ENCODE measurements around the gene MOB1A.
"Not testable (repeated sequence)": the region's sequence is repeated elsewhere in the genome, so short reads cannot be mapped to it uniquely, and the experiment has no call there.

The MOB1A gene

DNA sequence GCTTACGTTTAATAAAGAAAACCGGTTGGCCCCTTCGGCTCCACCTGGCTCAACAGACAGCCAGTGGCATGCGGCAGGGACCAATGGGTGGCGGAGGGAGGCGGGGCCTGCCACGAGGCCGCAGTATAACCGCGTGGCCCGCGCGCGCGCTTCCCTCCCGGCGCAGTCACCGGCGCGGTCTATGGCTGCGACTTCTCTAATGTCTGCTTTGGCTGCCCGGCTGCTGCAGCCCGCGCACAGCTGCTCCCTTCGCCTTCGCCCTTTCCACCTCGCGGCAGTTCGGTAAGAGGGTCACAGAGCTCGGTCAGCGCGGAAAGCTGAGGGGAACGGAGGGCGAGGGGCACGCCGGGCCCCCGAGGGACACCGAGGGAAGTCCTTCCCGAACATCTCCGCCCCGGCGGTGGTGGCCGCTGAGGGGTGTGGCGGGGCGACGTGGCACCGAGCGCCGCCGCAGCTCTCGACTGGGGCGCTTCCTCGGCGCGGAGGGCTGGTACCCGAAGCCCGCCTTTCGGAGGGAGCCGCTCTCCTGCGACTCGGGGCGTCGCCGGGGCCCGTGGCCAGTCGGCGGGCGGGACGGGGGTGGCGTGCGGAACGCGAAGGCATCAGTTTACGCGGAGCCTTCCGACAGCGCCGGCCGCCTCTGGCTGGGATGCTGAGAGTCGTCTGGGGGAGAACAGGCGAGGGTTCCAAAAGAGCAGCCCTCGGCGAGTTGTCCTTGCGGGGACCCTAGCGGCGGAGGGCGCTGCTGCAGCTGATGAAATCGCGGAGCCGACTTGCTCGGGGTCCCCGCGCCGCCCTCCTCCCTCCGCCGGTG, 20.0 kb upstream of the MOB1A start, which contains the start of gene MTHFD2:
TSS of gene MTHFD2 (plus strand) at position 155 of the 814 bp plus-strand sequence. CDS start at position 182, 27 bp downstream.
- DNase-seq: peak; percentile 94

DNA sequence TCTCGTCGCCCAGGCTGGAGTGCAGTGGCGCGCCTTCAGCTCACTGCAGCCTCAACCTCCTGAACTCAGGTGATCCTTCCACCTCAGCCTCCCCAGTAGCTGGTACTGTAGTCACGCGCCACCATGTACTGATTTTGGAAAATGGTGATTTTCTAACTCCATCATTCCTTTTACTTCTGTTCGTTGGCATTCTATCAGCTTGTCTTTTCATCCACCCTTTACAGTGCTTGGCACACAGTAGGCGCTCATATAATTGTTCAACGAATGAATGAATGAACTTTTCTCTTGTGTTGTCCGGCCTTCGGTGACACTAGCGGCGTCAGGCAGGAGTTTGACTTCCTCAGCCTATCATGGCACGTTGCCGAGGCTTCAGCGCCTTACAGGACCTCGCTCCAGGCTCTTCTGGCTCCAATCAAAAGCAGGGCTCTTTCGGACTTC, 19.4 kb upstream of the MOB1A start:
- no peak for DNase-seq

DNA sequence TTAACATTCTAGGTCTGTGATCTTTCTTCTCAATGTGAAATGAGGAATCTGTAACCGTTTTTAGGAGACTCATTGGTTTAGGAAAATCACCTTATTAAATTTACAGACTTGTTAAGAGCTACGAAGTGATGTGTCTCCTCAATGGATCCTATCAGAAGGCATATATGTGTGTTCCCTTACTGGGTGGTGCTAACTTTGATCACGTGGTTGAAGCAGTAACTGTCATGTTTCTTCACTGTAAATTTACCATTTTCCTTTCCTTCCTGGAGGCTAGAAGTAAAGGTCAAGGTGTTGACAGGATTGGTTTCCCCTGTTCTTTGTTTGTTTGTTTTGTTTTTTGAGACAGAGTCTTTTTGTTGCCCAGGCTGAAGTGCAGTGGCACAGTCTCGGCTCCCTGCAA, 18.4 kb upstream of the MOB1A start:
- DNase-seq: no peak

DNA sequence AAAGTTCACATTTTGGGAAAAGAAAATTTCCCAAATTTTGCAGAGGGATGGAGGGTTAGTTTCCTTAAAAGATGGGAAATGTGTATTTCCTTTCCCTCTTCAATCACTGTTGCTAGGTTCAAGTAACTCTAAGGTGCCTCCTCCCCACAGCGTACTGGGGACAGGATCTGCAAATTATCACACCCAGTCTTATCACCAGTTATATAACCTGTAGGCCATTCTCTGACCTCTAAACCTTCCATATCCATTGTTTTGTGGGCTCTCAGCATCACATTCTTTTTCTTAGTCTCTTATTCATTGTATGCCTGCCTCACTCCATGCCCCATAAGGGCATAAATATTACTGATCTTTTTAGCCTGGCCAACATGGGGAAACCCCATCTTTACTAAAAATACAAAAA, 16.1 kb upstream of the MOB1A start:
- no peak for DNase-seq

DNA sequence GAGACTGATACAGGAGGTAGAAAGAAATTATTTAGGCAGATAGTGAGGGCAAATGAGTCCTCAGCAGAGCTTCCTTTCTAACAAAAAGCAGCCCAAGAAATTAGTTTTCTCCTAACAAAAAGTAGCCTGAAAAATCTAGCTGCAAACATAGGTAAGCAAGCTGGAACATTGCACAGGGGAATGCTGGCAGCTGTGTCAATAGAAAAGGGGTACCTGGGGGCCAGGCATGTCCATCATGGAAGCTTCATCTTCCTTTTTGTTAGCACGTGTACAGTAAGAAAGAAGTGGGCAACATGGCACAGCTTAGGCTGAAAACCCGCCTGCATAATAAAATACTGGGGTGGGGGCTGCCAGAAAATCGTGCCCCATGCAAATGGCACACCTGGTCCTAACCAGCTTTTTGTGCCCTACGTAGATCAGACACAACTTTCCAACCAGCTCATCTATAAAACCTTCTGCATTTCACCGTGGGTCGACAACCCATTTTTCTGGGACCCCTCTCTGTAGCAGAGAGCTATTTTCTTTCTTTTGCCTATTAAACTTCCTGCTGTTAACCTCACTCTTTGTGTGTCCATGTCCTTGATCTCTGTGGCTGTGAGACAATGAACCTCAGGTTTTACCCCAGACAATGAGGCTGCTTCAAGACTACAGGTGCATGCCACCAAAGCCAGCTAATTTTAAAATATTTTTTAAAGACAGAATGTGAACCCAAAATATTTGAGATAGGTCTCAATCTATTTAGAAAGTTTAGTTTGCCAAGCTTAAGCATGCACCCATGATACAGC, 13.1 kb upstream of the MOB1A start:
- no peak for DNase-seq

DNA sequence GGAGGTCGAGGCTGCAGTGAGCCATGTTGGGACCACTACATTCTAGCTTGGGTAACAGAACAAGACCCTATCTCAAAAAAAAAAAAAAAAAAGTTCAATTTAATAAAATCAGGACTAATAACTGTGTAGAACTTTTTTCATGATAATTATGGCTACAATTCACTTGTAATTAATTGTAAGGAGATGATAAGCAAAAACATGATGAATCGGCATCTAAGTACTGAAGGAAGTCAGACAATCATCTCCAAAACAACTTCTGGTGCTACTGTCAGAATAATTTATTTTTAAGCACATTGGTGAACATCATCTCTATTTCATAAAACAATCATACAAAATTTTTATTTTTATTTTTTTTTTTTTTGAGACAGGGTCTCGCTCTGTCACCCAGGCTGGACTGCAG, 10.0 kb upstream of the MOB1A start:
- no peak for DNase-seq

DNA sequence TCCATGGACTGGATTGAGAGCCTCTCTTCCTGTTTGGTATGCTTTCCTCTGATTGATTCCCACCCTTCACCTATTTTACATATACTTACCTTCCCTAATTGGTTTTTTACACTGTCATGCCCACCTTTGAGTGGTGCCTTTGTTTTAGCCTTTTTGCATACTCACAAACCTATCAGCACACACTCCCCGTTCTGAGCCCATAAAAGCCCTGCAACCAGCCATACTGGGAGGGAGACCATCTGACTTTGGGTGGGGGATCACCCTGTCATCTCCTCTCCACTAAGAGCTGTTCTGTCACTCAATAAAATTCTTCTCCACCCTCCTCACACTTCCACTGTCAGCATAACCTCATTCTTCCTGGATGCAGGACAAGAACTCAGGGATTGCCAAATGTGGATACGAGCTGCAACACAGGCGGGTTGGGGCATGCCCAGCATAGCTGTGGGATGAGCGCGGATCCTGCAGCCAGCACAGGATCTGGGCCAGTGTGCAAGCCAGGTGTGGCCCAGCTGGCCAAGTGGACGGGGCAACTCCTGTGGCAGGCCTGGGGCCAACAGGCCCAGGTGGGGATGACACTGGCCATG, 9.4 kb upstream of the MOB1A start:
- no peak for DNase-seq

- DNase-seq: not testable (repeated sequence)
Observed at GRCh38 chr2:74186706-74187105, 8.0 kb upstream of the MOB1A start.

DNA sequence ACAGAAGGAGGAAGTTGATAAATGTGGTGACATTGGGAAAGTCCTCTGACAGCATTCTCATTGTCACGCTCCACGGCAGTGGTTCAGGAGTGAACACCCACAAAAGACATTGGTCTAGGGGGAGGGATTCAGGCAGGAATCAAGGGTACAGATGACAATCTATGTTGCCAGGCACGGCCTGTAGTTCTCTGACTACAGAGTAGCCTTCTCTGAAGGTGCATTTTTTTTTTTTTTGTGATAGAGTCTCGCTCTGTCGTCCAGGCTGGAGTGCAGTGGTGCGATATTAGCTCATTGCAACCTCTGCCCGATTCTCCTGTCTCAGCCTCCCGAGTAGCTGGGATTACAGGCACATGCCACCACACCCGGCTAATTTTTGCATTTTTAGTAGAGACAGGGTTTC, 7.4 kb upstream of the MOB1A start:
- DNase-seq: no peak

DNA sequence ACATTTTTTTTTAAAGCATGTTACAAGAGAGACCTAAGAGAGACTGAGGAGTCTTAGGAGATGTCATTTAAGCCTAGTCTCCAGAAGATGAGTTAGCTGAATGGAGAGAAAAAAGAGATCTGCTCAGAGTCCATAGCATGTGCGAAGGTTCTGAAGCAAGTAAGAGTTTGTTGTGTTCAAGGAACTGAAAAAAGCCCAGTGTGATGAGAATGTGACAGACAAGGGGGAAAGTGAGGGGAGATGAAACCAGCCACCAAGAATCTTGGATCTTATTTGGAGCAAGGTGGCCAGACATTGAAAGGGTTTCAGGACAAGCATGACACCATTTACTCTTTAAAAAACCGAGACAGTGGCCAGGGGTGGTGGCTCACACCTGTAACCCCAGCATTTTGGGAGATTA, 5.2 kb upstream of the MOB1A start:
- no peak for DNase-seq

DNA sequence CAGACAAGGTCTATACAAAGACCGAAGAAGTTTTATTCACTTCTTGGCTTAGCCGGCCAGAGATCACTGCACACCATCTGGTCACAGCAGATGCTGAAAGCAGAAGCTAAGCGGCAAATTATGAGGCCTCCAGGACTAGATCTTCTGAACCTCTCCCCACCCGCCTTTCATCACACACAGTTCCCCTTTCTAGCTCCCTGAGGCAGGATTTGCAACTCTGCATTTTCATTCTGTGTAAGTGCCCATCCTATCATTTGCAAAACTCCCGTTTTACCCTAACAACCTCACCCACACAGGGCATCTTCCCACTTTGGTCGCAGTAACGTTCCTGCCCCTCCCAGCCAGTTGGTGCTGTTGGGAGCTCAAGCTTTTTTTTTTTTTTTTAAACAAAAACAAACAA, 3.1 kb upstream of the MOB1A start:
- no peak for DNase-seq

- DNase-seq: no peak
Observed at GRCh38 chr2:74179063-74179865, 585 bp upstream of the MOB1A start.

DNA sequence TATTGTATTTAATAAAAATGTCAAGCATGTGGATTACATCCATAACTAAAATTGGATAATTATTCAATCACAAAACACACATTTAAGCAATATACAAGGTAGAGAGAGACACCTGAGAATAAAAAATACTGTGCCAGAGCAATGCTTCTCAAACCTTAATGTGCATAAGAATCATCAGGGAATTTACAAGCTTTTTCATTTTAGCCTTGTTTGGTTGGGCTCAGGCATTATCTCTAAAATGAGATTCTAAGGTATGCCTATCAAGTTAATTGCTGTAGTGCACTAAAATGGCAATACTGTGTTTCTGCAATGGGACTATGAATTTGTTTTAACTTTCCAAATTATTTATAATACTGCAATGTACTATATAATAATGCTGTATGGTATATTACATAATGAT, 983 bp downstream of the MOB1A start:
- DNase-seq: no peak

DNA sequence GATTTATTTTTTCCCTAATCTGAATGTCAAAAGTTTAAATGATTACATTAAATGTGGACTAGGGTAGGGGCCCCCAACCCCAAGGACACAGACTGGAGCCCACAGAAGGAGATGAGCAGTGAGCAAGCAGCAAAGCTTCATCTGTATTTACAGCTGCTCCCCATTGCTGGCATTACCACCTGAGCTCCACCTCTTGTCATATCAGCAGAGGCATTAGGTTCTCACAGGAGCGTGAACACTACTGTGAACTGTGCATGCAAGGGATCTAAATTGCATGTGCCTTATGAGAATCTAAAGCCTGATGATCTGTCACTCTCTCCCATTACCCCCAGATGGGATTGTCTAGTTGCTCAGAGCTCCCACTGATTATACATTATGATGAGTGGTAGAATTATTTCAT, 3.8 kb downstream of the MOB1A start:
- DNase-seq: no peak

- DNase-seq: no peak
Observed at GRCh38 chr2:74168739-74169138, 9.9 kb downstream of the MOB1A start.

GRCh38 chr2:74164761-74165160, 13.9 kb downstream of the MOB1A start:
- no peak for DNase-seq

DNA sequence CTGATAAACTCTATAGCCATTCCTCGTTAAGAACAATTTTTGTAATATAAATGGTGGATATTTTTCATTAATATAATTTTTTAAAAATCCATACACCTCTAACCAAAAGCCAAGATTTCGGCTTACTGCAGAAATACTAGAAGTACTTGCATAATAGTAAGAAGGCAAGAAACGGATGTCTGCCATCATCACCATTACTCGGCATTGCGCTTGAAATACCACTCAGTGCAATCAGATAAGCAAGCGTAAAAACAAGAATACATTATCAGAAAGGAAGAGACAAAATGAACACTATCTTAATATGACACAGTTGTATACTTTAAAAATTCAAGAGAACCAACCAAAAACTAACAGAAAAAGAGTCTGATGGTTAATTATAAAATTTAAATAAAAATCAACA, 15.7 kb downstream of the MOB1A start:
- DNase-seq: no peak

DNA sequence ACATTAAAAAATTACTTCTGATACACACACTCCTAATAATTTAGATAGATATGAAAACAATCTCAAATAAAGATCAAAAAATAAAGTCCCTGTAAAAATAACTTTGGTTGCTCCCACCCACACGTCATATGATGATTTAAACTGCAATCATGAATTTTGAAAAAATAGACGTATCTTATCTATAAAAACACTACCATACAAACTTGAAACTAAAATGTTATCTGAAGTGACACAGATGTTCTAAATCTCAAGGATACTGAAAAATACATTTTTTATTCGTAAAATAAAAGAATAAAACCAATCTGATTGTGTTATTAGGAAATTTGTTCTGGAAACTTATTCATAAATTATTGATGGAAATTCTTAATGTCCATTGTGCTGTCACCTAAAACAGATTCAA, 22.8 kb downstream of the MOB1A start:
- no peak for DNase-seq

GRCh38 chr2:74152954-74153353, 25.7 kb downstream of the MOB1A start:
- DNase-seq: no peak

DNA sequence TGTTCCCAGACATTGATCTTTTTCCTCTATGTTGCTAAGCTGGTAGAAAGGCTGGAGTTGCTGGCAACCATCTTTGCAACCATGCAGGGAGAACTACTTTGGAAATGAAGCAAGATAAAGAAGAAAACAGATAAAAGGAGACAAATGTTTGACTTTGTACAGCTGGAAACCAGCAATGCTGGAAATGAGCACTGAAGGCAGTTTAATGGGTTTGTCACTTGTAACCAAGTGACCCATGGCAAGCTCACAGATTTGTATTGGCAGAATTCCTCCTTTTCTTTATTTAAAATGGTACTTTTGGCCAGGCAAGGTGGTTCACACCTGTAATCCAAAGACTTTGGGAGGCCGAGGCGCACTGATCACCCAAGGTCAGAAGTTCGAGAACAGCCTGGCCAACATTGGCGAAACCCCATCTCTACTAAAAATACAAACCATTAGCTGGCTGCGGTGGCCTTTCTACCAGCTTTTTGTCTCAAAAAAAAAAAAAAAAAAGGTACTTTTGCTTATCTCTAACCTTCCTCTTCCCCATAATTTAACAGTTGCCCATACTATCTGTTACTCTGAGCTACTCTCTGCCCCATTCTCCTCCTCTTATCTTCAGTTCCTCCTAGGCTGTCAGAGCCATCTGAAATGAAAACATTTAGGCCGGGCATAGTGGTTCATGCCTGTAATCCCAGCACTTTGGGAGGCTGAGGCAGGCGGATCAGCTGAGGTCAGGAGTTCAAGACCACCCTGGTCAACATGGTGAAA, 28.9 kb downstream of the MOB1A start:
- DNase-seq: no peak

GRCh38 chr2:74149247-74149525, 29.5 kb downstream of the MOB1A start:
- no peak for DNase-seq

- no peak for DNase-seq
Observed at GRCh38 chr2:74148457-74149246, 30.0 kb downstream of the MOB1A start.

Data from activated naive CD4-positive, alpha-beta T cell treated with anti-CD3 and anti-CD28 coated beads, Interleukin-2, amount 50 U/mL, for 16 hours (primary cell).